Glutamatergic neuron (in vitro differentiated cells): ENCODE results near the gene KHDRBS1. TPM values are rescaled to one million over a fixed set of nuclear protein-coding genes. Genes with fewer than 3 reads are reported as not detected.

ENCODE experiments used
- DNase-seq: peaks from one replicate; pipeline ENCODE4 v3.0.0; 2022
- H3K27ac Mint-ChIP-seq: one replicate; pipeline ENCODE4 v1.8.0; 2020; ENCODE audit warnings: mild to moderate bottlenecking, mixed read lengths, inconsistent platforms; ENCODE audit not compliant: unreplicated experiment
- H3K27me3 Mint-ChIP-seq: one replicate; pipeline ENCODE4 v1.8.0; 2020; ENCODE audit warnings: mild to moderate bottlenecking, moderate library complexity, mixed read lengths, inconsistent platforms; ENCODE audit not compliant: unreplicated experiment
- H3K36me3 Mint-ChIP-seq: one replicate; pipeline ENCODE4 v1.8.0; 2020; ENCODE audit warnings: mild to moderate bottlenecking, mixed read lengths, inconsistent platforms; ENCODE audit not compliant: unreplicated experiment
- H3K4me1 Mint-ChIP-seq: one replicate; pipeline ENCODE4 v1.8.0; 2020; ENCODE audit warnings: mild to moderate bottlenecking, low read depth, mixed read lengths, inconsistent platforms; ENCODE audit not compliant: unreplicated experiment
- H3K4me3 Mint-ChIP-seq: one replicate; pipeline ENCODE4 v1.8.0; 2020; ENCODE audit warnings: mild to moderate bottlenecking, mixed read lengths, inconsistent platforms; ENCODE audit not compliant: unreplicated experiment
- H3K9me3 Mint-ChIP-seq: one replicate; pipeline ENCODE4 v1.8.0; 2020; ENCODE audit warnings: mild to moderate bottlenecking, moderate library complexity, mixed read lengths, inconsistent platforms; ENCODE audit not compliant: unreplicated experiment
- total RNA-seq: library from RNA; stranded (reverse); fragmentation: NEBNext Ultra II Directional; extraction: Animal tissue kit (Norgen Biotek cat#: 25700); gene quantifications from one replicate; pipeline ENCODE4 v1.2.1, GENCODE V29; 2021; ENCODE audit not compliant: unreplicated experiment
- TF ChIP-seq, protein P1 (sequence below): fragments of 200-600 bp; sonication (generic); IDR thresholded peaks from one replicate; pipeline ENCODE4 v1.5.0; 2021; ENCODE audit not compliant: partially characterized antibody, unreplicated experiment

KHDRBS1 gene
- total RNA-seq, 1 donor from 2014 or later: 266 TPM

- Mint-ChIP-seq H3K27me3 (peaks cover 1% of the 10 kb centered on the region), H3K27ac (no peak overlapping the region), H3K4me3 (no peak overlapping the region), H3K36me3 (no peaks in the 10 kb centered on the region), H3K9me3 (no peaks in the 10 kb centered on the region), H3K4me1 (peaks cover 14% of the 10 kb centered on the region)
- no peak for DNase-seq
- TF ChIP-seq, protein P1, sequence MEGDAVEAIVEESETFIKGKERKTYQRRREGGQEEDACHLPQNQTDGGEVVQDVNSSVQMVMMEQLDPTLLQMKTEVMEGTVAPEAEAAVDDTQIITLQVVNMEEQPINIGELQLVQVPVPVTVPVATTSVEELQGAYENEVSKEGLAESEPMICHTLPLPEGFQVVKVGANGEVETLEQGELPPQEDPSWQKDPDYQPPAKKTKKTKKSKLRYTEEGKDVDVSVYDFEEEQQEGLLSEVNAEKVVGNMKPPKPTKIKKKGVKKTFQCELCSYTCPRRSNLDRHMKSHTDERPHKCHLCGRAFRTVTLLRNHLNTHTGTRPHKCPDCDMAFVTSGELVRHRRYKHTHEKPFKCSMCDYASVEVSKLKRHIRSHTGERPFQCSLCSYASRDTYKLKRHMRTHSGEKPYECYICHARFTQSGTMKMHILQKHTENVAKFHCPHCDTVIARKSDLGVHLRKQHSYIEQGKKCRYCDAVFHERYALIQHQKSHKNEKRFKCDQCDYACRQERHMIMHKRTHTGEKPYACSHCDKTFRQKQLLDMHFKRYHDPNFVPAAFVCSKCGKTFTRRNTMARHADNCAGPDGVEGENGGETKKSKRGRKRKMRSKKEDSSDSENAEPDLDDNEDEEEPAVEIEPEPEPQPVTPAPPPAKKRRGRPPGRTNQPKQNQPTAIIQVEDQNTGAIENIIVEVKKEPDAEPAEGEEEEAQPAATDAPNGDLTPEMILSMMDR: no peak
Observed at GRCh38 chr1:32023351-32023750, 9.7 kb downstream of the KHDRBS1 start.

- H3K9me3 Mint-ChIP-seq: no peaks in the 10 kb centered on the region
- peaks cover 12% of the 10 kb centered on the region for H3K4me1 Mint-ChIP-seq
- H3K36me3 Mint-ChIP-seq: no peaks in the 10 kb centered on the region
- TF ChIP-seq, protein P1: no peak
- DNase-seq: no peak
- H3K4me3 Mint-ChIP-seq: no peak overlapping the region
- no peaks in the 10 kb centered on the region for H3K27me3 Mint-ChIP-seq
- no peak overlapping the region for H3K27ac Mint-ChIP-seq
Observed at GRCh38 chr1:32025515-32025914, 11.8 kb downstream of the KHDRBS1 start.

DNA sequence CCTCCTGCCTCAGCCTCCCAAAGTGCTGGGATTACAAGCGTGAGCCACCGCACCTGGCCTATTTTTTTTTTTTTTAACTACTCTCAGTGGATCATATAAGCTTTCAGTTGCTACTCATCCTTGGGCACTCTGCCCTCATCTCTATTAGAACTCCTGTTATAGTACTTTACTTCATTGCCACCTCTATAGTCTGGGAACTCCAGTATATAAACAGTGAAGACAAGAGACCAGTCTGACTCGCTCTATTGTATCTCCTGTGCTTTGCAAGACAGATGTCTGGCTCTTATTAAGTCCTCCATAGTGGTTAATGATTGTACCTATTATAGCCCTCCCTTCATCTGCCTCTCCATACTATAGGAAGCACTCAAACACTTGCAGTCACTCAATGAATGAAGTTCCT, 15.1 kb downstream of the KHDRBS1 start:
- TF ChIP-seq, protein P1: no peak
- Mint-ChIP-seq H3K9me3 (no peaks in the 10 kb centered on the region), H3K36me3 (no peaks in the 10 kb centered on the region), H3K4me3 (no peak overlapping the region), H3K4me1 (peaks cover 4% of the 10 kb centered on the region), H3K27me3 (no peaks in the 10 kb centered on the region), H3K27ac (no peak overlapping the region)
- DNase-seq: no peak

GRCh38 chr1:32031578-32032274, 18.1 kb downstream of the KHDRBS1 start:
- Mint-ChIP-seq H3K27me3 (no peaks in the 10 kb centered on the region), H3K9me3 (no peaks in the 10 kb centered on the region), H3K36me3 (no peaks in the 10 kb centered on the region), H3K4me1 (peaks cover 4% of the 10 kb centered on the region), H3K4me3 (no peak overlapping the region), H3K27ac (peak overlapping the region; percentile 24)
- TF ChIP-seq, protein P1: no peak
- no peak for DNase-seq

DNA sequence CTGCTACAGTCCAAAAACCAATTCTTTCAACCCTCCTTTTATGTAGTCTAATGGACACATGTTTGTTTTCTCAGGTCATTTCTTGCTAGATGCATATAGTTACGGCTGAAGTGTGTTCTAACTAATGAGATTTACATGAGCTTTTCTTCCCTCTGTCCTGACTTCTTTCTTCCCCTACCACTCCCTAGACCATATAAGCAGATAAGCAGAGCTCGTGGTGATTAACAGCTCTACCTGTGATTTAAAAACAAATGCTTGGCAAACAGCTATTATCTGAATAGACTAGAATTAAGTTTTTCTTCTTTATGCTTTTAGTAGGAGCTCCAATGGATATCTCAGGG, 18.6 kb downstream of the KHDRBS1 start:
- H3K27ac Mint-ChIP-seq: no peak overlapping the region

More for the DNA sequence above, 18.6 kb downstream of the KHDRBS1 start:
- no peaks in the 10 kb centered on the region for H3K9me3 Mint-ChIP-seq
- TF ChIP-seq, protein P1: no peak
- H3K27me3 Mint-ChIP-seq: no peaks in the 10 kb centered on the region
- H3K36me3 Mint-ChIP-seq: no peaks in the 10 kb centered on the region
- no peak for DNase-seq
- H3K4me1 Mint-ChIP-seq: peaks cover 4% of the 10 kb centered on the region
- no peak overlapping the region for H3K4me3 Mint-ChIP-seq
